Heart left ventricle (tissue), 13 donors: ENCODE data around the gene GLA.

Source experiments
- CTCF ChIP-seq, 12 donors: fragments of 200-600 bp; sonication (generic) in 4 of 12; IDR thresholded peaks; one replicate each; pipeline versions ENCODE4 v1.5.0 to v1.8.0; 2018 to 2022; ENCODE audit warnings: antibody characterized with exemption in 12 of 12, mild to moderate bottlenecking in 5 of 12
- POLR2A ChIP-seq, 2 donors: fragments of 450-650 bp; IDR thresholded peaks; one replicate each; pipeline ENCODE4 v1.6.1; 2017; ENCODE audit warnings: antibody characterized with exemption in 2 of 2, mild to moderate bottlenecking in 2 of 2, moderate library complexity in 2 of 2
- donor health status: ischemic (EF 13 %, LVEDD 7.1; RV severe dilation, severe dysfunction).
- donor health status: DM: no; HTN: yes; CAD: no.
- donor health status: DM: no; HTN: no; CAD: no.
- donor health status: ischemic (EF 25% LVEDD 6.9; RV normal size, moderate dysfunction).
- donor health status: ischemic (EF 25% LVEDD 5.7; RV mildly dilated, moderate dysfunction).
- donor health status: ischemic (EF 35%, LVEDD 5.7; RV mildly dilated, moderate dysfunction).
- donor health status: nonischemic (EF 11% LVEDD 7.7; RV severe dilation, severe dysfunction).
- donor health status: DM: yes; HTN: yes; CAD: no.
- donor health status: PGD.
- donor health status: ischemic (EF 29% LVEDD 5.4; RV normal size, mild dysfunction).
- donor health status: nonischemic (EF 23%, LVEDD 6.1; RV moderate dilation, normal function).

GRCh38 chrX:101347859-101348451 is 59.8 kb downstream of the GLA start:
- TF ChIP-seq CTCF (IDR thresholded peaks at IDR 0.05) = no peak
- TF ChIP-seq POLR2A (IDR thresholded peaks at IDR 0.05) = no peak
